Activated CD8-positive, alpha-beta memory T cell treated with anti-CD3 and anti-CD28 coated beads, Interleukin-2, amount 10 ng/mL, durations not matched to agents 7 days and 5 days (primary cell): ENCODE results near the gene FNDC3B. TPM values are rescaled to one million over a fixed set of nuclear protein-coding genes. Genes with fewer than 3 reads are reported as not detected.

Experiments
- ATAC-seq: fragments of 150-1000 bp; cut with Tn5 transposase; one replicate; pipeline ENCODE4 v1.10.0; 2021; ENCODE audit warnings: moderate library complexity
- CTCF ChIA-PET: fragments of 350-600 bp; sonication (Branson Sonifier 250); formaldehyde crosslinking; loops from one replicate; lab custom pipeline; 2021; ENCODE audit warnings: antibody characterized with exemption; lab: Charles Lee
- DNase-seq: peaks from one replicate; pipeline ENCODE4 v3.0.0-alpha.2; 2020
- H3K27ac Mint-ChIP-seq: one replicate; pipeline ENCODE4 v1.8.0; 2021; ENCODE audit warnings: mild to moderate bottlenecking, mixed read lengths
- H3K27me3 Mint-ChIP-seq: one replicate; pipeline ENCODE4 v1.8.0; 2021; ENCODE audit warnings: mixed read lengths
- H3K36me3 Mint-ChIP-seq: one replicate; pipeline ENCODE4 v1.8.0; 2021; ENCODE audit warnings: mild to moderate bottlenecking, mixed read lengths
- H3K4me1 Mint-ChIP-seq: one replicate; pipeline ENCODE4 v1.8.0; 2021; ENCODE audit warnings: mixed read lengths
- H3K4me3 Mint-ChIP-seq: one replicate; pipeline ENCODE4 v1.8.0; 2021; ENCODE audit warnings: mild to moderate bottlenecking, moderate library complexity, mixed read lengths
- H3K9me3 Mint-ChIP-seq: one replicate; pipeline ENCODE4 v1.8.0; 2022; ENCODE audit warnings: low read depth, mixed read lengths
- total RNA-seq, 2 experiments: library from RNA; stranded (reverse); gene quantifications; one replicate each; pipeline ENCODE4 v1.2.3, GENCODE V29; 2021

Gene FNDC3B
- total RNA-seq, 2 experiments from 2014 or later: 25.4 to 31.1 TPM

DNA sequence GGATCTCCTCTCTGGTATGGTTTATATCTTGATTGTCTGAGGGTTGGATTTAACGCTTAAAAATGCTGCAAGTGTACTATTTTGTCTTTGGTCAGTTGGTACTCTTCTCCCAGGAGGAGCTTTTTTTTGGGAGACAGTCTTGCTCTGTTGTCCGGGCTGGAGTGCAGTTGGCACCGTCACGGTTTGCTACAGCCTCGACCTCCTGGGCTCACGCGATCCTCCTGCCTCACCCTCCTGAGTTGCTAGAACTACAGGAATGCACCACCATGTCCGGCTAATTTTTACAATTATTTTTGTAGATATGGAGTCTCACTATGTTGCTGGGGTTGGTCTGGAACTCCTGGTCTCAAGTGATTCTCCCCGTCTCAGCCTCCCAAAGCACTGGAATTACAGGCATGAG, 89.5 kb downstream of the FNDC3B start:
- Mint-ChIP-seq H3K27ac (no peak overlapping the region), H3K9me3 (peaks cover 2% of the 10 kb centered on the region), H3K4me3 (no peak overlapping the region), H3K4me1 (peaks cover 45% of the 10 kb centered on the region), H3K27me3 (no peaks in the 10 kb centered on the region), H3K36me3 (peaks cover 32% of the 10 kb centered on the region)
- CTCF ChIA-PET: interaction anchor here (2.9 kb wide), 1 partner anchor 21 kb away, joined by 14 read pairs; no protein-coding TSS in a partner anchor
- no peak for ATAC-seq
- DNase-seq: no peak

DNA sequence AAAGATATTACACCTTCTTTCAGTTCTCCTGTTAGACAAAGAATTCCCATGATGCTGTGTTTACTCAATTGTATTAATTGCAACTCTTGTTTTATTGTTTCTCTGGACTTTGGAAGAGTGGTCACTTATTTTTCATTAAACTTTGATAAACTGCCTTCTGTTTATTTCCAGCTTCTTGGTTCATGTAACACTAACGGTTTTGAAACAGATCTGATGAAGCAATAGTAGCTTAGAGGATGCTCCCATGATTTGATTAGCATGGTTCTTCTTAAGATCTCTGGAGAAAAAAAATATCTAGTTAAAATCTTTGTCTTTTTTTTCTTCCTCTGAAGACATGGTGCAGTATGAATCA, 90.1 kb downstream of the FNDC3B start:
- H3K27me3 Mint-ChIP-seq: no peaks in the 10 kb centered on the region
- peaks cover 36% of the 10 kb centered on the region for H3K36me3 Mint-ChIP-seq
- CTCF ChIA-PET: interaction anchor here (1.1 to 2.9 kb wide), 2 partner anchors 22 to 25 kb away, joined by 3 to 14 read pairs; no protein-coding TSS in a partner anchor
- peaks cover 50% of the 10 kb centered on the region for H3K4me1 Mint-ChIP-seq
- H3K4me3 Mint-ChIP-seq: no peak overlapping the region
- peaks cover 2% of the 10 kb centered on the region for H3K9me3 Mint-ChIP-seq
- ATAC-seq: no peak
- no peak for DNase-seq
- peak overlapping the region; percentile 79 for H3K27ac Mint-ChIP-seq

DNA sequence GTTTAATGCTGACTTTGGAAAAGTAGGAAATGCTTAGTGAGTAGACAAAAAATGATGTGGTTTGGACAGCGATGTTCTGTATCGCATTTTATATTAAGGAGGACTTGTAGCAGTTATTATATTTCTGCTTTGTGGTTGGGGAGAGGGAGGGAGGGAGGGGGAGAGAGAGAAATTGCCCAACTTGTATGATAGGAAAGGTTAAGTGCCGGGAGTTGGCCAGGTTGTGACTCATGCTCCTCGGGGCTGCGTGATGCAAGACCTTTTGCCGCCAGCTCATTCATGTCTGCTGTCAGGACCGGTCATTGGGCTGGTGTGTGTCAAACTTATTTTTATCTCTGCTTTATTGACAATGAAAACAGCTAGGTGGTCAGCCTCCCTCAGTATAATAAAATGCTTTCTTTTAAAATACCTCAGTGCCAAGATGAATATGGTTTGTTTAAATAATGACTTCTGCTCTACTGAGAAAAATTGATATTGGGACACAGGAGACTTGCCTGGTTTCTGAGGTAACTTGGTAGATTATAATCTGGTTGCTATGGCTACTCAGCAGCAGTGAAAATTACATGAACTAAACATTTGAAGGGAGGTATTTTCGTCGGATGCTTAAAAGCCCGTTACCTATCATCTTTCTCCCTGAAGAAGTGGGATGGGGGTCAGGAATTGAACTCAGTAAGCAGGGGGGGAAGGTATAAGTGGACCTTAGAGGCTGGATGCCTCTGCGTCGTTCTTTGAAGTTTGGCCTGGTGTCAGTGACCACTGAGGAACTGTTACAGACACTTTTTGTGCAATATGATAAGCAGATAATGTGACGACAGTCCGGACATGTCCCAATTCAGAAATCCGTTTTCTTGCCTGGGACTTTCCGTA, 90.7 kb downstream of the FNDC3B start:
- CTCF ChIA-PET: interaction anchor here (0.8 to 2.9 kb wide), 4 partner anchors 23 to 25 kb away, joined by 3 to 14 read pairs (median 4); no protein-coding TSS in a partner anchor
- peaks cover 31% of the 10 kb centered on the region for H3K36me3 Mint-ChIP-seq
- no peaks in the 10 kb centered on the region for H3K27me3 Mint-ChIP-seq
- peak overlapping the region; percentile 79 for H3K27ac Mint-ChIP-seq
- H3K9me3 Mint-ChIP-seq: peaks cover 2% of the 10 kb centered on the region
- H3K4me3 Mint-ChIP-seq: peak overlapping the region; percentile 17
- ATAC-seq (peak; percentile 59), DNase-seq (peak; percentile 73)
- peaks cover 54% of the 10 kb centered on the region for H3K4me1 Mint-ChIP-seq

DNA sequence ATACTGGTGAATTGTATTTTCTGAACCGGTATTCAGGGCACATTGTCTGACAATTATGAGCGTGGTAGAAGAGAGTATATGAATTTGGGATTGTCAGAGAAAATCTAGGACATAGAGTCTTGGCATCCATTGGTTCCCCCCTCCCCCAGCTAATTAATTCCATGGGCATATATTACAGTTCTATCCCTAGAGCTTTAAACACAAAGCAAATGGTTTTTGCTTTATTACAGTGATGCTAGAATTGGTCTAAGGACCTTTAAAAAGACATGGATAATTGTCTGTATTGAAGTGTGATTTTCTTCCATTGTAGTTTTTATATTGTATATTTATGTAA, 91.3 kb downstream of the FNDC3B start:
- Mint-ChIP-seq H3K4me1 (peaks cover 60% of the 10 kb centered on the region), H3K4me3 (no peak overlapping the region), H3K36me3 (peaks cover 31% of the 10 kb centered on the region), H3K9me3 (peaks cover 2% of the 10 kb centered on the region), H3K27ac (peak overlapping the region; percentile 79), H3K27me3 (no peaks in the 10 kb centered on the region)
- ATAC-seq (no peak), DNase-seq (no peak)
- CTCF ChIA-PET: interaction anchor here (0.7 to 1.3 kb wide), 3 partner anchors 24 to 633 kb away, joined by 3 to 4 read pairs (median 4); no protein-coding TSS in a partner anchor

DNA sequence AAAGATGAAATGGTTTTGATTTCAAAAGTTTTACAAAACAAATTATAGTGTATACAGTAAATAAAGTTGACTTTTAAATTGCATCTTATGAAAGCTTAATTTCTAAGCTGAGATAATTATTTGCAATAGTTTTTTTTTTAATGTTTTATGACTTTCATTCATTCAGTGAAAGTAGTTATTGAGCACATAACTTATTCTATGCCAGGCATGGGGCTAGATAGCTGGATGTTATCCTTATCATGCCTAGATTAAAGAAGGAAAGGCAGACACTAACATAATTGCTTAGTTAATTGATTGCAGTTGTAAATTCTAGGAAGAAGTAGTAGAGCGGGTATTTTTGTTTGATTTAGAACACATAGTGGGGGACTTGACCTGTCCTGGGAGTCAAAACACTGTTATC, 92.4 kb downstream of the FNDC3B start:
- no peak for ATAC-seq
- CTCF ChIA-PET: interaction anchor here (0.7 to 1.4 kb wide), 2 partner anchors 28 to 37 kb away, joined by 3 read pairs; no protein-coding TSS in a partner anchor
- Mint-ChIP-seq H3K4me1 (peaks cover 65% of the 10 kb centered on the region), H3K36me3 (peaks cover 31% of the 10 kb centered on the region), H3K27me3 (no peaks in the 10 kb centered on the region), H3K9me3 (peaks cover 2% of the 10 kb centered on the region), H3K4me3 (peak overlapping the region; percentile 0), H3K27ac (peak overlapping the region; percentile 89)
- DNase-seq: no peak

DNA sequence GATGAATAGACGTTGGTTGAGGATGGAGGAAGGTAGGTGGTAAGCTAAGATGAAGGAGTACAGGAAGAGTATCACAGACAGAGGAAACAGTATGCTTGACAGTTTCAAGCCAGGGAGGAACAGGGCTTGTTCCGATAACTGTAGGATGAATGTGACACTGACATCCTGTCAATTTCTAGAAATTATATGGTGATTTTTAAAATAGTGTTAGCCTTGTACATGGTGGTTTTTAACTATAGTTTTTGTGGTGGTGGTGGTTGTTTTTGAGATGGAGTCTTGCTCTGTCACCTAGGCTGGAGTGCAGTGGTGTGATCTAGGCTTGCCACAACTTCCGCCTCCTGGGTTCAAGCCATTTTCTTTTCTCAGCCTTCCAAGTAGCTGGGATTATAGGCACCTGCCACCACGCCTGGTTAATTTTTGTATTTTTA, 92.8 kb downstream of the FNDC3B start:
- peaks cover 65% of the 10 kb centered on the region for H3K4me1 Mint-ChIP-seq
- ATAC-seq (peak; percentile 71), DNase-seq (peak; percentile 77)
- CTCF ChIA-PET: interaction anchor here (1.4 kb wide), 1 partner anchor 37 kb away, joined by 3 read pairs; no protein-coding TSS in a partner anchor
- H3K9me3 Mint-ChIP-seq: peaks cover 2% of the 10 kb centered on the region
- H3K27me3 Mint-ChIP-seq: no peaks in the 10 kb centered on the region
- H3K27ac Mint-ChIP-seq: peak overlapping the region; percentile 89
- H3K4me3 Mint-ChIP-seq: peak overlapping the region; percentile 0
- peaks cover 28% of the 10 kb centered on the region for H3K36me3 Mint-ChIP-seq

DNA sequence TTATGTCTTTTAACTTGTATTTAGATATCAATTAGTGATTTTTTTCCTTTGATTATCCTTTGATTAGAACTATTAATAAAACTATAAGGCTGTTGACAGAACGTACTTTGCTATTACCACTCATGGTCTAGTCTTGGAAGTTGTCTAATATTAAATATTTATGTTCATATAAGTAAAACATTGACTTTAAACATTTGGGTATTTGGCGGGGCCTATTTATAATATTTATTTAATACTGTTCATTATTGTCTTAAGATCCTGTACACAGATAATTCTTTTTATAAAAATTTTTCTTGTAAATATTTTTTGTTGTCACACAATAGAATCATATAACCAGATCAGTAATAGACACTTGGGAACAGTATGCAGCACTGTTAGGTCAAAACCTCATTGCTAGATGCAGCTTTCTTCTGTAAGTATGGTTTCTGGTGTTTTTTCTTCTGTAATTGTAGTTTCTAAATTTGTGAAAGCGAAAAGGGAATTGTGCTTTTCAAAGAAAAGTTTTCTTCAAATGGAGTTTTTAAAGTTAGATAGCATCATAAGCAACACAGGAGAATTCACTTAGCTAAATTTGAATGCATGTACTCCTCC, 93.4 kb downstream of the FNDC3B start:
- DNase-seq (no peak), ATAC-seq (no peak)
- H3K36me3 Mint-ChIP-seq: peaks cover 27% of the 10 kb centered on the region
- peak overlapping the region; percentile 75 for H3K27ac Mint-ChIP-seq
- no peaks in the 10 kb centered on the region for H3K27me3 Mint-ChIP-seq
- CTCF ChIA-PET: interaction anchor here (0.7 to 1.4 kb wide), 2 partner anchors 27 to 38 kb away, joined by 3 read pairs; no protein-coding TSS in a partner anchor
- peaks cover 2% of the 10 kb centered on the region for H3K9me3 Mint-ChIP-seq
- no peak overlapping the region for H3K4me3 Mint-ChIP-seq
- H3K4me1 Mint-ChIP-seq: peaks cover 69% of the 10 kb centered on the region

DNA sequence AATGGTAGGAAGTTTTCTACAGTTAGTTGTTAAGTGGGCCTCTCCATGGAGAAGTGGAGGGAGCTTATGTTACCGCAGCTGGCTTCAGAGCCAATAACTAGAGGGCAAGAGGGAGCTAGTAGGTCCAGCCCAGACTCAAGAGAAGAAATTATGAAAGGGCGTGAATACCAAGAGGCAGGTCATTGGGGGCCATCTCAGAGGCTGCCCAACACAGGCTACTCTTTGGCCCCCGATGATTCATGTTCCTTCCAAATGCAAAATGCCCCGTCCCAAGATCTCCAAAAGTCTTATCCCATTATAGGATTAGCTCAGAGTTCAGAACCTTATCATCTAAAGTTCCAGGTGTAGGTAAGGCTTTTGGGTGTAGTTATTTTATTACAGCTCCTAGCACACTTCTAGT, 94.5 kb downstream of the FNDC3B start:
- H3K4me1 Mint-ChIP-seq: peaks cover 77% of the 10 kb centered on the region
- CTCF ChIA-PET: interaction anchor here (1.2 to 2.3 kb wide), 3 partner anchors 26 to 199 kb away, joined by 3 to 9 read pairs (median 7); no protein-coding TSS in a partner anchor

DNA sequence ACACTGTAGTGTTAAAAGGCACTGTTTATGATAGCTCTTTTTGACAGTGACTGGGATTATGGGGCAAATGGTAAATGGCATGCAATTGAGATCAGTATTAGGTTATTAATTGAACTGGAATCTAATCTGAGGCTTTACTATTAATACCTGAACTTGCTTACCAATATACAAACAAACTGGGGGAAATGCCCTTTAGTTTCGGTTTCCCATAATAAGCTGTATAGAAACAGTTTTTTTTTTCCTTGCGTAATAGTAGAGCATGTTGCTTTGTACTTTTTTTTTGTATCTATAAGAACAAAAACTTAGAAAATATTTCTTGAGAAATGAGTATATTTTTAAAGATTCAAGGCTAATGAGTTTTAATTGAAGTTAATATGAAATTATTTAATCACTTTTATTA, 95.0 kb downstream of the FNDC3B start:
- Mint-ChIP-seq H3K4me1 (peaks cover 79% of the 10 kb centered on the region), H3K9me3 (peaks cover 2% of the 10 kb centered on the region), H3K36me3 (peaks cover 26% of the 10 kb centered on the region), H3K27ac (peak overlapping the region; percentile 75), H3K27me3 (no peaks in the 10 kb centered on the region), H3K4me3 (peak overlapping the region; percentile 47)
- CTCF ChIA-PET: interaction anchor here (1.2 to 2.3 kb wide), 4 partner anchors 27 to 198 kb away, joined by 3 to 9 read pairs (median 5); partner anchors contain the start of gene FNDC3B
- DNase-seq: no peak
- ATAC-seq: peak; percentile 6

More for the DNA sequence above, 94.5 kb downstream of the FNDC3B start:
- Mint-ChIP-seq H3K36me3 (peaks cover 27% of the 10 kb centered on the region), H3K27me3 (no peaks in the 10 kb centered on the region), H3K9me3 (peaks cover 2% of the 10 kb centered on the region), H3K27ac (peak overlapping the region; percentile 75), H3K4me3 (peak overlapping the region; percentile 47)
- no peak for DNase-seq
- ATAC-seq: no peak

DNA sequence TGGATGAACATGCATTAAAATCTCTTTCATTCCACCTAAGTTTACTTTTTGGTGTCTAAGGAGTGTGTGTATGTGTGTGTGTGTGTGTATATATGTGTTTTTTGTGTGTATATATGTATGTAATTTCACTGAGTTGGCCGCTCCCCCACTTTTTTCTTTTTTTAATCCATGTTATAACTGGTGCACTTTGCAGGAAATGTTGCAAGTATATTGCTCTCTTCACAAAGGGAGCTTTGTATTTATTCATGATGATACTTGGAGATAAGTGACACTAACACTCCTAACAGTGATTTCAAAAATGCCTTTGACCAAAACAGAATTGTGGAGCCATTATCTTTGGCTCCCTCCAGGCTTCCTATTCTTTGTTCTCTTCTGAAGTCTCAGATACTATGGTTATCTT, 95.8 kb downstream of the FNDC3B start:
- Mint-ChIP-seq H3K27ac (peak overlapping the region; percentile 30), H3K27me3 (no peaks in the 10 kb centered on the region), H3K9me3 (peaks cover 2% of the 10 kb centered on the region), H3K4me3 (no peak overlapping the region), H3K4me1 (peaks cover 79% of the 10 kb centered on the region), H3K36me3 (peaks cover 19% of the 10 kb centered on the region)
- ATAC-seq: no peak
- CTCF ChIA-PET: interaction anchor here (0.6 to 2.3 kb wide), 4 partner anchors 30 to 197 kb away, joined by 3 to 7 read pairs (median 4); partner anchors contain the start of gene FNDC3B
- DNase-seq: no peak

DNA sequence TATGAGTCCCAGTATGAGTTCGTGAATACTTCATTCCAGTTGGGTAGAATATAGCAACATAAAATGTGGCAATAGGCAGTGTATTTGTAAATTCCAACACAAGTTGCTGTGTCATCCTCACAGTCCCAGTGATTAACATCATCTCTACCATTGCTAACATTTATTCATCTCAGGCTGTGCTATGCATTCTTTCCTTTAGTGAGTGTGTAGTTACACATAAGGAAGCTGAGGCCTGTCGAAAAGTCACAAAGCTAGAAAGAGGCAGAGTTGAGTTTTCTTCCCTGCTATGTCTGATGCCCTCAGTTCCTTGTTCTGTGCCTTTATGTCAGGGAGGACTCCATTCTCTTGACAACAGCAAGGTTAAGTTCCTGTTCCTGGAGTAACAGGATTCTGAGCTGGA, 96.4 kb downstream of the FNDC3B start:
- no peak for DNase-seq
- Mint-ChIP-seq H3K36me3 (peaks cover 15% of the 10 kb centered on the region), H3K4me3 (no peak overlapping the region), H3K9me3 (peaks cover 2% of the 10 kb centered on the region), H3K27ac (no peak overlapping the region), H3K27me3 (no peaks in the 10 kb centered on the region), H3K4me1 (peaks cover 80% of the 10 kb centered on the region)
- CTCF ChIA-PET: interaction anchor here (1.4 to 2.3 kb wide), 2 partner anchors 97 to 197 kb away, joined by 3 to 7 read pairs; partner anchors contain the start of gene FNDC3B
- ATAC-seq: no peak

DNA sequence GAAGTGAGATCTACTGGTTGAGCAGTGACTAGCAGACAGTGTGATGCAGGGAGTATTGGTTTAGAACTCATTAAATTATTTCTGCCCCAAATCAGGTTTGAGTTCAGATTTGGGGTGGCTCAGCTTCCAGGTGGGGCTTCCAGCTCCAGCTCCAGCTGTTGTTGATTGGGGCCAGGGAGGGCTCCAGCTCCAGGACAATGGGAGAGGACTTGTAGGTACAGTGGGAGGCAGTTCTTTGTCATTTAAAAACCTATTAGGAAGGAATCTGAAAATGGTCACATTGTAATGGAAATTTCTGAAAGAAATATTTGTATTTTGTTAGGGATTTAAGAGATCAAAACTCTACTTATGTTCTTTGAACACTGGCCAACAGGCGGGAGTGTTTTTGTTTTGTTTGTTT, 97.0 kb downstream of the FNDC3B start:
- Mint-ChIP-seq H3K4me1 (peaks cover 82% of the 10 kb centered on the region), H3K4me3 (no peak overlapping the region), H3K27me3 (no peaks in the 10 kb centered on the region), H3K36me3 (peaks cover 15% of the 10 kb centered on the region), H3K9me3 (peaks cover 2% of the 10 kb centered on the region), H3K27ac (no peak overlapping the region)
- CTCF ChIA-PET: no interaction called here
- DNase-seq (no peak), ATAC-seq (no peak)
